Mammary epithelial cell (primary cell): ENCODE data around the gene C3orf20.

Source experiments
- CTCF ChIP-seq, 2 donors: IDR thresholded peaks in 1 of 2; conservative IDR thresholded peaks in 1 of 2; 2 replicates each; pipeline ENCODE4 v1.5.1; 2011 to 2012; ENCODE audit warnings: inconsistent platforms in 2 of 2, low read length in 2 of 2, mild to moderate bottlenecking in 2 of 2, control low read depth in 1 of 2, low read depth in 1 of 2; ENCODE audit not compliant: insufficient read depth in 1 of 2; ENCODE audit errors: extremely low read depth in 1 of 2
- EZH2 ChIP-seq: IDR thresholded peaks from 2 replicates; pipeline ENCODE4 v1.6.1; 2012; ENCODE audit warnings: low read length, inconsistent platforms, borderline replicate concordance

GRCh38 chr3:14805961-14806537, 131.1 kb downstream of the C3orf20 start:
- TF ChIP-seq CTCF (conservative IDR thresholded peaks at IDR 0.05 in 1 of 2, IDR thresholded peaks at IDR 0.05 in 1 of 2; ENCODE audit: extremely low read depth in 1 of 2, insufficient read depth in 1 of 2, low read depth in 1 of 2, low read length in 2 of 2) (no peak), EZH2 (no peak)
